Chondrocyte (in vitro differentiated cells): Measurements from ENCODE around the gene FAM227B. TPM values are rescaled to one million over a fixed set of nuclear protein-coding genes. Genes with fewer than 3 reads are reported as not detected.

ENCODE experiments used
- DNase-seq: peaks from one replicate; pipeline ENCODE4 v3.0.0; 2021; ENCODE audit warnings: mixed read lengths, low spot score
- H3K27ac Mint-ChIP-seq: one replicate; pipeline ENCODE4 v1.8.0; 2021; ENCODE audit warnings: mild to moderate bottlenecking, moderate library complexity, mixed read lengths; ENCODE audit not compliant: unreplicated experiment
- H3K27me3 Mint-ChIP-seq: 2 replicates; pipeline ENCODE4 v1.8.0; 2021; ENCODE audit warnings: low read depth, mixed read lengths
- H3K36me3 Mint-ChIP-seq: 2 replicates; pipeline ENCODE4 v1.8.0; 2021; ENCODE audit warnings: low read depth, mixed read lengths
- H3K4me1 Mint-ChIP-seq: 2 replicates; pipeline ENCODE4 v1.8.0; 2021; ENCODE audit warnings: low read depth, mild to moderate bottlenecking, mixed read lengths
- H3K4me3 Mint-ChIP-seq: one replicate; pipeline ENCODE4 v1.8.0; 2021; ENCODE audit warnings: mild to moderate bottlenecking, moderate library complexity, mixed read lengths; ENCODE audit not compliant: unreplicated experiment
- H3K9me3 Mint-ChIP-seq: 2 replicates; pipeline ENCODE4 v1.8.0; 2021; ENCODE audit warnings: low read depth, mixed read lengths
- total RNA-seq: library from RNA; stranded (reverse); gene quantifications from 3 replicates; pipeline ENCODE4 v1.2.1, GENCODE V29; 2021
- TF ChIP-seq, protein P1 (sequence below): fragments of 200-600 bp; sonication (generic); IDR thresholded peaks from 2 replicates; pipeline ENCODE4 v1.5.0; 2021; ENCODE audit warnings: antibody characterized with exemption, mild to moderate bottlenecking, moderate library complexity

FAM227B gene
- total RNA-seq, 1 donor from 2014 or later = 2.2 TPM

DNA sequence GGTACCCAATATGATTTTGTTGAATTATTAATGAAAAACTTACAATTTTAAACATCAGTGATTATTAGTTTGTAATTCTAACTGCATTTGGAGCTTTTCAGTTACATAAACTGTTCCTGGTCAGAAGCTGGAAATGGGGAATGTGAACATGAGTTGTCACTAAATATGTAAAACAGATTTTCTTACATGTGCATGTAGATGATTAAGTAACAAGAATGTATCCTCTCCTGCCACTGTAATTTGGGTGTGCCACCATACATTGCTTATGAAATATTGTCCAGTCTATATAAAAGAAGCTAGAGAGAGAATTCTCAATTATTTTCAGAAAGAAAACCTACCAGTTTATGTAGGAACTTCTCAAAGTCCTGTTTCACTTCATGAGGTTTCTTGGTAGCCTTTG is 289.2 kb downstream of the FAM227B start:
- no peak for DNase-seq
- Mint-ChIP-seq H3K27me3 (no peaks in the 10 kb centered on the region), H3K4me3 (no peak overlapping the region), H3K4me1 (no peaks in the 10 kb centered on the region), H3K9me3 (no peaks in the 10 kb centered on the region), H3K36me3 (peaks cover 10% of the 10 kb centered on the region), H3K27ac (no peak overlapping the region)
- TF ChIP-seq, protein P1, sequence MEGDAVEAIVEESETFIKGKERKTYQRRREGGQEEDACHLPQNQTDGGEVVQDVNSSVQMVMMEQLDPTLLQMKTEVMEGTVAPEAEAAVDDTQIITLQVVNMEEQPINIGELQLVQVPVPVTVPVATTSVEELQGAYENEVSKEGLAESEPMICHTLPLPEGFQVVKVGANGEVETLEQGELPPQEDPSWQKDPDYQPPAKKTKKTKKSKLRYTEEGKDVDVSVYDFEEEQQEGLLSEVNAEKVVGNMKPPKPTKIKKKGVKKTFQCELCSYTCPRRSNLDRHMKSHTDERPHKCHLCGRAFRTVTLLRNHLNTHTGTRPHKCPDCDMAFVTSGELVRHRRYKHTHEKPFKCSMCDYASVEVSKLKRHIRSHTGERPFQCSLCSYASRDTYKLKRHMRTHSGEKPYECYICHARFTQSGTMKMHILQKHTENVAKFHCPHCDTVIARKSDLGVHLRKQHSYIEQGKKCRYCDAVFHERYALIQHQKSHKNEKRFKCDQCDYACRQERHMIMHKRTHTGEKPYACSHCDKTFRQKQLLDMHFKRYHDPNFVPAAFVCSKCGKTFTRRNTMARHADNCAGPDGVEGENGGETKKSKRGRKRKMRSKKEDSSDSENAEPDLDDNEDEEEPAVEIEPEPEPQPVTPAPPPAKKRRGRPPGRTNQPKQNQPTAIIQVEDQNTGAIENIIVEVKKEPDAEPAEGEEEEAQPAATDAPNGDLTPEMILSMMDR = no peak

DNA sequence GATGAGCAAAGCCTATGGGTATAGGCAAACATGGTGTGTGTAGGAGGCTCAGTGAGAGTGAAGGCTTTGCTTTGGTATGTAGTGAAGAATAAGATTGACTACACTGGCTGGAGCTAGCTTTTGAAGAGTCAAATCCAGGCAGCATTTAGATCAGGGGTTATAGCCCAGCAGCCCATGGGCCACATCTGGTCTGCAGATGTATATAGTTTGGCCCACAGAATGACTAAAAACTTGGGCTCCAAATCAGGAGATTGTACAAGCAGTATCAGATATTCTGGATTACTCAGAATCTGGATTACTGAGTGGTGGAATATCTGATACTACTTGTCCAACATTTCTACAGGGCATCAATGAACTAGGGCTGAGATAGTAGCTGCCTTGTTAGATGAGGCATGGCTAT is 290.5 kb downstream of the FAM227B start:
- Mint-ChIP-seq H3K36me3 (peaks cover 10% of the 10 kb centered on the region), H3K27me3 (no peaks in the 10 kb centered on the region), H3K4me3 (no peak overlapping the region), H3K4me1 (no peaks in the 10 kb centered on the region), H3K27ac (no peak overlapping the region), H3K9me3 (no peaks in the 10 kb centered on the region)
- DNase-seq = no peak
- TF ChIP-seq, protein P1 = no peak

DNA sequence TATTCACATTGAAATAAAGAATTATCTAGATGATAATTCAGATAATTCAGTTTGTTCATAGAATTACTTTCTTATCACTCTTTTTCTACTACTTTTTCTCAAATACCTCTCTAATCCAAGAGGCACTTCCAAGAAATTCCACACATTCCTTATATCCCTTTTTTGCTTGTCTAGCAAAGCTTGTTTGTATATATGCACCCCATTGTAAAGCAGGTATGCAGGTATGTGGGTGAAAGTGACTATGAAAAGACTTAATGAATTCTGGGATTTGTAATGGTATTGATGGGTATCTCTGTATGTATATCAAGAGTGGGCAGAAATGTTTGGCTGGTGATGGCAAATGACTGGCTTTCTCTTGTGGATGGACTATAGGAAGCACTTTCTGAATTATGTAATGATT is 291.7 kb downstream of the FAM227B start:
- TF ChIP-seq, protein P1 = no peak
- Mint-ChIP-seq H3K9me3 (no peaks in the 10 kb centered on the region), H3K27ac (no peak overlapping the region), H3K36me3 (peaks cover 10% of the 10 kb centered on the region), H3K27me3 (no peaks in the 10 kb centered on the region), H3K4me3 (no peak overlapping the region), H3K4me1 (no peaks in the 10 kb centered on the region)
- DNase-seq = no peak

DNA sequence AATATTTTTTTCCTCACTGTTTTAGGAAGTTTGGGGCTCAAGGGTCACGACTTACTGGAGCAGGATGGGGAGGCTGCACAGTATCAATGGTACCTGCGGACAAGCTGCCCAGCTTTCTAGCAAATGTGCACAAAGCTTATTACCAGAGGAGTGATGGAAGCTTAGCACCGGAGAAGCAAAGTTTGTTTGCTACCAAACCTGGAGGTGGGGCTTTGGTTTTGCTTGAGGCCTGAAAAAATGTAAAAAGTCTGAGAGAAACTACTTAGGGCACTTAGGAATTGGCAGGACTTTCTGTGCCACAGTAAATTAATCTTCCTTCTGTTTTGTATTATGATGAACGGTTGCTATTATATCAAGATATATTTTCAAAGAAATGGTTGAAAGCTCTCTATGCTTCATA is 292.7 kb downstream of the FAM227B start:
- Mint-ChIP-seq H3K36me3 (peaks cover 10% of the 10 kb centered on the region), H3K4me3 (no peak overlapping the region), H3K4me1 (peaks cover 7% of the 10 kb centered on the region), H3K9me3 (no peaks in the 10 kb centered on the region), H3K27ac (no peak overlapping the region), H3K27me3 (no peaks in the 10 kb centered on the region)
- no peak for DNase-seq
- TF ChIP-seq, protein P1 = no peak

DNA sequence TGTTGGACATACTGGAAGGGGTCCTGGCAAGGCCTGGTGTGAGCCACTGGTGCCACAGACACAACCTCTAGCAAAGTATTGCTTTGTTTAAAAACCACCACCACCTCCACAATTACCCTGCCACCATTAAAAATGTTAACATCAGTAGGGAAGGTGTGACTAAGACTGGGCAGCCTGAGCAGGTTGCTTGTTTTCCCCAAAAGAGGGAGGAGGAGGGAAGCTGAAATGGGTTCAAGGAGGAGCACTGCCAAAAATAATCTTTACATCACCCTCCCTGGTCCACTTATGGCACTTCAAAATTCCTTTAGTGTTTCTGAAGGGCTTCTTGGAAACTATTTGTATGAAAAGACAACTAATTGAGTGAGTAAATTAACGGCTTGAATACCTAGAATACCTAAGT is 297.4 kb downstream of the FAM227B start:
- Mint-ChIP-seq H3K27ac (no peak overlapping the region), H3K4me1 (peaks cover 8% of the 10 kb centered on the region), H3K36me3 (peaks cover 22% of the 10 kb centered on the region), H3K27me3 (no peaks in the 10 kb centered on the region), H3K4me3 (no peak overlapping the region), H3K9me3 (no peaks in the 10 kb centered on the region)
- DNase-seq = no peak
- TF ChIP-seq, protein P1 = no peak
